GM18867 (cell line): ENCODE results near the gene PCDH9.
"Not testable (repeated sequence)": the region's sequence is repeated elsewhere in the genome, so short reads cannot be mapped to it uniquely, and the experiment has no call there.

Experiments used
- ATAC-seq: cut with Tn5 transposase; IDR thresholded peaks from one replicate; pipeline ENCODE4 v1.9.1; 2021; ENCODE audit warnings: mild to moderate bottlenecking, moderate library complexity; ENCODE audit not compliant: unreplicated experiment

PCDH9 gene

DNA sequence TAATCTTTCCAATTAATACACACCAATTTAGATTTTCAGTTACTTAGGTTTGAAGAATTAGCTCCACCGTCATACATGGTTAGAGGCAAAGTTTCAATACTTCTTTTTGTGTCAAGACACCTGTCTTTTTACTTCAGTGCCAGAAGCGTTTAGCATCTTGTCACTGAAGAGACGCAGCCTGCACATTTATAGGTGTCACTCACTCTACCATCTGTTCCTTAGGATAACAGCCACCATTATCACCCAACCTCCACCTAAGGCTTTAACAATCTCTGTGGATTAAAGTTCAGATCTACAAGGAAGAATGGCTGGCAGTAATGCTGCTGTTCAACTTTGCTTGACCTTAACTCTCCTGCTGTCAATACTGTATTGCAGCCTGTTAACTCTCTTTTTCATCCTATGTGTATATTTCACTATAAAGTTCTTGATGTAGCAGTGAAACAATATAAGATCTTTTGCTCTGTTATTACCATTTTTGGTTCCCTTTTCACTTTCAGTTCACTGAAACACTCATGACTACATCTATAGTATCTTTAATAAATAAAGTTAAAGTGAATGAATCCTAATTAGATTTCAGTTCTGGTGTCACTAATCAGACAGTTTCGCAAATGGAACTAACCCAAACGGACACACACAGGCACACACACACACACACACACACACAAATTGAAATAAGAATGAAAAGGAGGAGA is 435.6 kb downstream of the PCDH9 start:
- ATAC-seq: peak; percentile 58

DNA sequence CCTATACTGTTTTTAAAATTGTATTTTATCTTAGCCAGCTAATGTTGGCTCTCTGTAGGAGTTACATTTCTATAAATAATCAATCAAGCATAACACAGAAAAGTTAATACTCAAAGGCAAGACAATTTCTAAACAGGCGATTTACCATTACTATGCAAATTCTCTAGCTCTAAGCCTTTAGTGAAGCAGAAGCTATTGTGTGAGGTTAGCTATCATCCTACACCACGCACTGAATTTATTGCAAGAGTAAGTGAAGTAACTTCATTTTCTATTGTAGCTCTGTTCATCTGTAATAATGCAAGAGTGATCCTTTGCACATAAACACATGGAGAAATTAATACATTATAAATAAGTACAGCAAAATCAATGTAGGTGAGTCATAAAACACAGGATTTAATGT is 439.3 kb downstream of the PCDH9 start:
- ATAC-seq: no peak

GRCh38 chr13:66781241-66781640 is 448.9 kb downstream of the PCDH9 start:
- no peak for ATAC-seq

DNA sequence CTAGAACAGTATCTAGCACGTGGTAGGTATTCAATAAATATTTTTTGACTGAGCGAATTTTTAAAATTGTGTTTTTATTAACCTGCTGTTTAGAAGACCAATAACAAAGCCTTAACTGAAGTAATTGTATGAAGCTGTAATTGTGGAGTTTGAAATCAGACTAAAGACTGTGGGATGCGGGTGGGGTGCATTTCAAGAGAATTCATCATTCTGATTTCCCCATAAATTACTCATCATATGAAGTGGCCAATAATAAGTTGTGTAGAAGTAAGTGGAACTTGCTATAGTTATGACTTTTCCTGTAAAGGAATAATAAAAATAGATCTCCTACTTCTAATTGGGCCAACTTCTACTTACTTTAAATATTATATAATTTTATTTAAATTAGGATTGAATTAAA is 449.3 kb downstream of the PCDH9 start:
- ATAC-seq: no peak

DNA sequence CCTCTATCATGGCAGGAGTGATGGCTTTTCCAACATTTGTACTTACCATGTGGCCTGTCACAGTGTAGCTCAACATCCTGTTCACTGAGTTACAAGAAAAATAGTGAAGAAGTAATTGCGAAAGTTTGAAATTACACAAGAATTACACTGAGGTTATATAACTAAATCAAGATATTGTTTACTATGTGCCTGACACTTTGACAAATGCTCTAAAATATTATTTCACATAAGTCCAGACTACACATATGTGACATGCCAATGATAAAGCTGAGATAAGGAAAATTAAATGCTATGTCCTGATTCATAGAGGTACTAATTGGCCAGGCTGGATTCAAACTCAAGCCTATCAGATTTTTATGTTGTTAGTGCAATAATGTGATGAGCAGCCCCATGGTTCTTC is 451.7 kb downstream of the PCDH9 start:
- no peak for ATAC-seq

- no peak for ATAC-seq
Measured at GRCh38 chr13:66775196-66775595, 454.9 kb downstream of the PCDH9 start.

GRCh38 chr13:66774046-66774445 is 456.1 kb downstream of the PCDH9 start:
- no peak for ATAC-seq

GRCh38 chr13:66765559-66765958 is 464.6 kb downstream of the PCDH9 start:
- no peak for ATAC-seq

GRCh38 chr13:66760678-66761077 is 469.5 kb downstream of the PCDH9 start:
- ATAC-seq: not testable (repeated sequence)

DNA sequence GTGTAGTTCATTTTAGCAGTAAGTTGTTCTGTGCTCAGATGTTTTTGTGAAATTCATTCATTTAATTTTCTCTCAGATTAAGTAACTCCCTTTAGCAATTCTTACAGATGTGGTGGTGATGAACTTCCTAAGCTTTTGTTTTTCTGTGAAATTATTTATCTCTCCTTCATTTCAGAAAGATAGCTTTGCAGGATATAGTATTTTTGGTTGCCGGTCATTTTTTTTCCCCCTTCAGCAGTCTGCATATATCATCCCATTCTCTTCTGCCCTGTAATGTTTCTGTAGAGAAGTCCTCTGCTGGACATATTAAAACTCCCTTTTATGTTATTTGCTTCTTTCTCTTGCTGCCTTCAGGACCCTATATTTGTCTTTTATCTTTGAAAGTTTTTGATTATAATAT is 470.2 kb downstream of the PCDH9 start:
- ATAC-seq: no peak

DNA sequence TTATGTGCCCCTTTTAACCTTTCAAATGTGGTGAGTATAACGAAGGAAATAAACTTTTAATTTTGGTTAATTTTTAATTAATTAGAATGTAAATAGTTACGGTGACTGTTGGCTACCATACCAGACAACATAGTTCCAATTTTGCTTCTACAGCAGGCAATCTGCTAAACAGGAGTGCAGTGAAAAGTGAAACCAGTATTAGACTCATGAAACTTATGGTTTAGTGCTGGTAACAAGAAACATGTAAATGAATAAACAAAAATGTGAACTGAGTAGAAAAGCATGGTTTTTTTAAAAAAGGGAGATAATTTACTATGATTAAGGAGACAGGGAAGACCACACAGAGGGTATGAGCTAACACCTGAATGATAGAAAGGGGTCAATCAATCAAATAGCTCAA is 478.4 kb downstream of the PCDH9 start:
- ATAC-seq: peak; percentile 68

DNA sequence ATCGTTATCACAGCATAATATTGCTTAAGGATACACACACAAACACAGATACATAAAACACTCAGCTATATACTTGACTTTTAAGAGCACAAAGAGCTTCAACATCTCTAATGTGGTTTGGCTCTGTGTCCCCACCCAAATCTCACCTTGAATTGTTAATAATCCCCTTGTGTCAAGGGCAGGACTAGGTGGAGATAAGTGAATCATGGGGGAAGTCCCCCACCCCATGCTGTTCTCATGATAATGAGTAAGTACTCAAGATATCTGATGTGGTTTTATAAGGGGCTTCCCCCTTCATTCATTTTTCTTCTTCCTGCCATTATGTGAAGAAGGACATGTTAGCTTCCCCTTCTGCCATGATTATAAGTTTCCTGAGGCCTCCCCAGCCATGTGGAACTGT is 481.4 kb downstream of the PCDH9 start:
- ATAC-seq: no peak

GRCh38 chr13:66745307-66745706 is 484.8 kb downstream of the PCDH9 start:
- no peak for ATAC-seq

DNA sequence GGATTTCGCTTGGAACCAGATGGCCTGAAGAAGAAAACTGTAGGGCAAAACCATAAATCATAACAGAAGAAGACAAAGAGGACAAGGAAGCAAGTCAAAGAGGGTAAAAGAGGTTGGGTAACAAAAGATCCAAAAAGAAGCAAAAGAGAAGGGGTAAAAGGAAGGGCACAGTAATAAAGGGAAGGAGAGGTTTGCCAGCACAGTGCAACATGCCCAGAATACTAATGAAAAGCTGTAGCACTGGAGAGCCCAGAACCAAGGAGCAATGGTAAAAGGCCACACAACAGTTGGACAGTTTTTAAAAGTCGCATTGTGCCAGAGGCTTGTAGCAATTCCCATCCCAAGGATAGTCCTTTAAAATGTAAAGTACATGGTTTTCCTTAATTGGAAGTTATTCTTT is 506.6 kb downstream of the PCDH9 start:
- no peak for ATAC-seq

DNA sequence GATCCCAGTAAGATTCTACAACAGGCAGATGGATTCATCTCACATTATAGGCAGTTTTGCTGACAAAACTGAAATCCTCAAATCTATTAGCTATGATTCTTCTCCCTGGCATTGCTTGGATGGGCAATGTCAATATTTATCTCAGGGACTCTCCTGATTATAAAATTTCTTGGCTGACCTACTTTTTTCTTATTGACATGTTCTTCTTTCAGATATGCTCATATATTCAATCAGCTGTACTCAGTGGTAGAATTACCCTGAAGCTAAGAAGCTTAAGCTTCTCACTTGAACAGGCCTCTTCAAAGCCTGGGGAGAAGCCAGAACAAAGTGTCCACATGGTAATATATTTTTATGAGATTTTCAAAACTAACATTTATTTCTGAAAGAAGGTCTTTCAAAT is 513.6 kb downstream of the PCDH9 start:
- ATAC-seq: no peak

- no peak for ATAC-seq
Measured at GRCh38 chr13:66714795-66715194, 515.3 kb downstream of the PCDH9 start.

DNA sequence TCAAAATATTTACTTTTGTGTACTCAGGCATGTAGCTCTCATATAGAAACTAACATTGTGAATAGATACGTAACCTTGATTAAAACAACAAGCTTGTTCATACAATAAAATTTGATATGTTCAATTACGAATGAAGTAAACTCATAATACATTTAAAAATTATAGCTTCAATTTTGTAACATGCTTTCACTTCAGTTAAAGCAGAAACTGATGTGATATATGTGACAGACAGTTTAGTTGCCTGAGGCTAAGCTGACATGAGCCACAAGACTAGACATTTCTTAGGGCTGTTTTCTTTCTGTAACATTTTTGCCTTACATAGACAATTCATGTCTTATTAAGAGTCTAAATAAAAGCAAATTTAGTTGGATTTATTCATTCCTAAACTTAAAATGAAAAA is 526.0 kb downstream of the PCDH9 start:
- ATAC-seq: no peak

- no peak for ATAC-seq
Measured at GRCh38 chr13:66703597-66703996, 526.5 kb downstream of the PCDH9 start.

DNA sequence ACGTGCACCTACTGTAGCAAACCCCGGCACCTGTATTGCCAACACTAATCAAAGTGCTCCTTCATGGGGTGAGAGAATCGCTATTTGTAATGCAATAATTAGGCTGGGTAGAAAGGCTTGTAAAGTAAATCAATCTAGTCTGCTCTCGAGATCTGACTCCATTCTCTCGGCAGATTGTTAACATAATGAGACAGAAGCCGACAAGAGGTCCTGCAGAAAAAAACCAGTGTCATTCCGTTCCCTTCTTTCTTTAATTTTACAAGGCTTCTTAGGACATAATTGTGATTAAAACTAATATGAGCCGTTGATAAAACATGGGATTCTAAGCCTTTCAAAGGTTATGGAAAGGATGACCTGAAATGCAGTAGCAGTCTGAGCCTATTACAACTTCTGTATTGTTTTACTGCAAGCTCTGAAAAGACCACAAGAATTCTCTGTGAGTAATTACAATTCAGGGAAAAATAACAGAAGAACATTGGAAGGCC is 530.0 kb downstream of the PCDH9 start:
- no peak for ATAC-seq

DNA sequence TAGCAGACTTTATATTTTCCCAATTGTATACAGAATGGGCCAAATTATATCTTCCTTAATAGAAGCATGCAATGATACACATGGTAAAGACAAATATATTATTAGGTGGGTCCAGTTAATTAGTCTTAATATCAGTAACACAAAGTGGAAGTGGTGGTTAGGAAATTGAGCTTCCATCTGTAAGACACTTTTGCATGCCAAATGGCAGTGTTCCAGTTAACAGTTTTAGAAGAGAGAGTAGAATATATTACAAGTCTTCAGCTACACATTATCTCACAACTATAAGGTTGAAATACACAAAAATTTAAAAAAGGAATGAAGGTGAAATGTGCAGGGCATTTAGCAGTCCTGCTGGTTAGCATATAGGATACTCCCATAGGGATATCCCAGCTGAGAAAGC is 536.5 kb downstream of the PCDH9 start:
- ATAC-seq: no peak

DNA sequence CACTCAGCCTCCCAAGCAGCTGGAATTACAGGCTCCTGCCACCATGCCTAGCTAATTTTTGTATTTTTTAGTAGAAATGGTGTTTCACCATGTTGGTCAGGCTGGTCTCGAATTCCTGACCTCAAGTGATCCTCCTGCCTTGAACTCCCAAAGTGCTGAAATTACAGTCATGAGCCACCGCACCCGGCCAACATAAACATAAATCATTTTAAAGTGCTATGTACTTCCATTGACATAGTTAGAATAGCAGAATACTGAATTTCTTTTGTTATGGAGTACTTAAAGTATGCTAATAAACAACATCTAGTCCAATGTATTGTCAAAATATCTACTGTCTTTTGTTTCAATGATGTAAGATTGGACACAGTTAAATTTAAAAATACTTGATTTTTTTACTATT is 539.0 kb downstream of the PCDH9 start:
- ATAC-seq: no peak

DNA sequence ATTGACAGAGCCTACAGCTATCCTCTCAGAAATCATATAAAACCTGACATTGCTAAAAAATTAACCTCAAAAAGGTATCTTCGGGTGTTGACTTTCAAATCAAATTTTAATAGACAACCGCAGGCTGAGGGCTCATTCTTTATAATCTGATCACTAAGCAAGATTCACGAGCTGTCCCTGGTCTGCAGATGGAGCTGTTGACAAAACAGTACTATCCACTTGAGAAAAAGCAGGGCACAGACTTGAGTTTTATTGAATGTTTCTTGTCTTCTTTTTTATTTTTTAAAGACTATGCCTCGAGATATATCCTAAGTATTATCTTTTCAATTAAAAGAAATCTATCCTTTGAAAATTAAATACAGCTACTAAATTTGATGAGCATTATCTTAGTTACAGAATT is 540.5 kb downstream of the PCDH9 start:
- no peak for ATAC-seq

- no peak for ATAC-seq
Measured at GRCh38 chr13:66689037-66689619, 541.0 kb downstream of the PCDH9 start.
